Epithelial cell of proximal tubule (primary cell): Measurements from ENCODE around the gene CHD6. TPM values are rescaled to one million over a fixed set of nuclear protein-coding genes. Genes with fewer than 3 reads are reported as not detected.

Experiments used
- DNase-seq: peaks from one replicate; pipeline ENCODE4 v3.0.0-alpha.2; 2011; ENCODE audit warnings: low read depth
- H3K4me3 ChIP-seq: 2 replicates; pipeline ENCODE4 v1.5.1; 2011; ENCODE audit warnings: low read depth, mild to moderate bottlenecking, low read length
- total RNA-seq: library from RNA; depleted of rRNA; stranded (reverse); fragments of >200 nt; gene quantifications from 2 replicates; pipeline ENCODE4 v1.2.3, GENCODE V29; 2015
- TF ChIP-seq, protein P1 (sequence below): conservative IDR thresholded peaks from 2 replicates; pipeline ENCODE4 v1.5.1; 2012; ENCODE audit warnings: low read depth, mild to moderate bottlenecking, low read length

The CHD6 gene
- total RNA-seq, 1 donor from 2014 or later: 22.3 TPM

DNA sequence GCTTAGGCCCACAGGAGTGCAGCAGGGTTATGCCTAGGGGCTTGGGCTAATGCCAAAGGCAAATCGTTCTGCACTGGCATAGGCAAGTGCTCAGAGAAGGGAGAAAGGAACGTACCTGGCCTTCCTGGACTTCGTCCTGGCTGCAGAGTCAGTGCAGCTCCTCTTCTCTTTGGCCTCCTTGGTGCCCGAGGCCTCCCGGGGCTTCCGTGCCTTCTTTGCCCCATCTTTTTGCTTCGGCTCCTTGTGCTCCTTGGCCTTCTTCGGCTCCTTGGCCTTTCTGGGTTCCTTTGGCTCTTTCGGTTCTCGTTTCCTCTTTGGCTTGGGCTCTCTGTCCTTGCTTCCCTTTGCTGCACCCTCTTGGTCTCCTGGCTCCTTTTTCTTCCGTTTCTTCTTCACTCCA is 85.2 kb downstream of the CHD6 start:
- TF ChIP-seq, protein P1, sequence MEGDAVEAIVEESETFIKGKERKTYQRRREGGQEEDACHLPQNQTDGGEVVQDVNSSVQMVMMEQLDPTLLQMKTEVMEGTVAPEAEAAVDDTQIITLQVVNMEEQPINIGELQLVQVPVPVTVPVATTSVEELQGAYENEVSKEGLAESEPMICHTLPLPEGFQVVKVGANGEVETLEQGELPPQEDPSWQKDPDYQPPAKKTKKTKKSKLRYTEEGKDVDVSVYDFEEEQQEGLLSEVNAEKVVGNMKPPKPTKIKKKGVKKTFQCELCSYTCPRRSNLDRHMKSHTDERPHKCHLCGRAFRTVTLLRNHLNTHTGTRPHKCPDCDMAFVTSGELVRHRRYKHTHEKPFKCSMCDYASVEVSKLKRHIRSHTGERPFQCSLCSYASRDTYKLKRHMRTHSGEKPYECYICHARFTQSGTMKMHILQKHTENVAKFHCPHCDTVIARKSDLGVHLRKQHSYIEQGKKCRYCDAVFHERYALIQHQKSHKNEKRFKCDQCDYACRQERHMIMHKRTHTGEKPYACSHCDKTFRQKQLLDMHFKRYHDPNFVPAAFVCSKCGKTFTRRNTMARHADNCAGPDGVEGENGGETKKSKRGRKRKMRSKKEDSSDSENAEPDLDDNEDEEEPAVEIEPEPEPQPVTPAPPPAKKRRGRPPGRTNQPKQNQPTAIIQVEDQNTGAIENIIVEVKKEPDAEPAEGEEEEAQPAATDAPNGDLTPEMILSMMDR: no peak
- H3K4me3 ChIP-seq: no peak overlapping the region
- DNase-seq: no peak

DNA sequence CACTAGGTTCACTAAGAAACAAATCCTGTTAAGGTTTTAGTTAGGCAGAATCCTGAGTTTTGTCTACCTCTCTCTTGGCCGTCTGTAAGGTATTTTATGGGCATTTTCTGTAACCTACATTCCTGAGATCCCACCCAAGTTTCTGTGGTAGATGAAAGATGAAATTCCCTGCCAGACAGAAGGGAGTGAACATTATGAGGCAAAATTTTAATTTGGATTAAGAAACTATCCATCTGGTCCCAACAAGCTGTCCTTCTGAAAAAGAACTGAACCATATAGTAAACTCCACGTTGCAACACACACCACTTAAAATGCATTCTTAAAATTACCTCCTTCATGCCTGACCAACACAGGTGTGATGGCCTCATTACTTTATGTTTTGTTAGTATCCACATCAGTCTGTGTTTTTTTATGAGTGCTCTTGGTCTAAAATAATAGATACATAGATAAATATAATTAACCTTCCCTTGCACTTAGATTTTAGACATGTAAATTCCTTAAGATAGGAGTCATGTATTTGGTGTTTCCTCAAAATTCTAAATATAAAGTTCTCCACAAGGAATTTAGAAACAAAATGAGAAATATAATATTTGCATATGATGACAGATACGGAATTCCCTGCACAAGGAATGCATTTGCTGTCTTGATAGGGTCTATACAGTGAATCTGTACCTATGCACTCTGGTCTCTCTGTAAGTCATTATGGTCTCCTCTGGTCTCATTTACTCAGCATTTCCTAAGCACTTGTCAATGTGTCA is 86.5 kb downstream of the CHD6 start:
- H3K4me3 ChIP-seq: no peak overlapping the region
- TF ChIP-seq, protein P1: no peak
- no peak for DNase-seq

DNA sequence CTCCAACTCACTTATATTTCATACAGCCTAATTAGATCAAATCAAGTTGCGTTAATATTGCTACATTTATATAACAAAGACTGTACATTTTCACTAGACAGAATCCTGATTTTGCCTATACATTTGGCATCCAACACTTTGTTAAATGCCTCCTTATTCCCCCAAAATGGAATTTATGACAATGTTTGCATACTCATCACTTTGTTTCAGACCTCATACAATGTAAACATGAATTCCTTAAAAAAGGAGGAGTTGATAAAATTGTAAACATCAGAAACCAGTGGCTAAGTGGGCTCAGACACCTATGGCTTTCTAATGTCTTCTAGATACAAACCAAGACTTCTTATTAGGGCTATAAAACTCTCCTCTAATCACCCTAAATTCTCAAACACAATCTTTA is 87.3 kb downstream of the CHD6 start:
- TF ChIP-seq, protein P1: no peak

DNA sequence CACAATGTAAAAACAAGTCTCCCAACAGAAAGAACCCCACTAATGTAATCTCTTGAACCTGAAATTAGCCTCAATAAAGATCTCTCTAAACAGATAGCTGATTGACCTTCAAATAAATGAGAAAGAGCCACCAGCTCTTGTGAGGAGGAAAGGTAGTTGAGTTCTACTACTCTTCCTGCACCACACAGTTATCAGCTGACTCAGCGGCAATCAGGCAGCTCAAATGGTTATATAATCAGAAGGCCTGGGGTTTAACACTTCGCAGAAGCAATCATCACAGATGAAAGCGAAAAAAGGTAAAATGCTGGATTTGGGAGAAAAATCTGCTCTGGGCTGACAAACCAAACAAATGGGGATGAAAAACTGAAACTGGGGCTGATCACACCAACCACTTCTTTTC is 91.8 kb downstream of the CHD6 start:
- no peak overlapping the region for H3K4me3 ChIP-seq
- TF ChIP-seq, protein P1: no peak
- DNase-seq: no peak

More for the DNA sequence above, 87.3 kb downstream of the CHD6 start:
- DNase-seq: no peak
- no peak overlapping the region for H3K4me3 ChIP-seq

DNA sequence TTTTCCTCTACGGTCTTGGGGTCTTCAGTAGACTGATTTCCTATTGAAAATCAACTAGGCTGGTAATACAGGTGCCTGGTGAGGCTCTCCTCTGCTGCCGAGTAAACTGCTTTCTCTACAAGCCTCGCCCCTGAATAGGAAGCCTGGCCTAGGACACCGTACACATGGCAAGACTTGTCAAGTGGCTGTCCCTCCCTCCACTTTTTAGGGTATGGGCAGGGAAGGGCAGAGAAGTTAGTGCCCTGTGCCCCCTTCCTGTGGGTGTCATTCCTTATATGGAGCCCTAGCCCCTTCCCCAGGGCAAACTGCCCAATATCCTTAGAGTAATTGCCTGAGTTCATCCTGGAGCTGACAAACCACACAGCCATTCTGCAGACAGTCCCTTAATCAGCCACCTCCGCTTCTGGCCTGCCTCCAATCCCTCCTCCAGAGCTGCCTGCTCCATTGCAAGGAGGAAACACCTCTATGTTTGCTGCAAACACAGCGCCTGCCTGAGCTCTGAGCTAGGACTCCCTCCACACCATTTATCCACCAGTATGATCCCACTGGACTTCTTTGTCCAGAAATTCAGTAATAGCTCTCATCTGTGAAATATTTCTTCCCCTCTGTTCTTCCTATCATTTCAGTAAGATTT is 93.1 kb downstream of the CHD6 start:
- TF ChIP-seq, protein P1: no peak
- no peak overlapping the region for H3K4me3 ChIP-seq
- no peak for DNase-seq

DNA sequence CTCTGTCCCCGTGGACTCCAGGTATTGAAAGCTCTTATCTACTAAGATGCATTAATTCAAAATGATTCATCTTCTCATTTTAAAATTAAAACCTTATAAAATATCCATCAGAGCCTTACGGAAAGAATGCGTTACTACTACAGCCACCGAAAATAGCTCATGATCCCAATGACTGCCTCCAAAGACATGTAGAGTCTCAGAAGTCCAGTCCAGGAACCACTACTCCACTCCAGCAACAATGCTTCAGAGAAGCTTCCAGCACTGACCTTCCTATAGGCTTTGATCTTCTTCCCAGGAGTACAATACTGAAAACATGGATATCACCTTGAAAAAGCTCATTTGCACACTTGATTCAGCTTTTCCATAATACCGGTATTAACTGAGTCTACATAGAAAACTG is 94.3 kb downstream of the CHD6 start:
- TF ChIP-seq, protein P1: no peak
- no peak for DNase-seq
- H3K4me3 ChIP-seq: no peak overlapping the region
